ENCODE results near the gene EPHX1.

Gene EPHX1

DNA sequence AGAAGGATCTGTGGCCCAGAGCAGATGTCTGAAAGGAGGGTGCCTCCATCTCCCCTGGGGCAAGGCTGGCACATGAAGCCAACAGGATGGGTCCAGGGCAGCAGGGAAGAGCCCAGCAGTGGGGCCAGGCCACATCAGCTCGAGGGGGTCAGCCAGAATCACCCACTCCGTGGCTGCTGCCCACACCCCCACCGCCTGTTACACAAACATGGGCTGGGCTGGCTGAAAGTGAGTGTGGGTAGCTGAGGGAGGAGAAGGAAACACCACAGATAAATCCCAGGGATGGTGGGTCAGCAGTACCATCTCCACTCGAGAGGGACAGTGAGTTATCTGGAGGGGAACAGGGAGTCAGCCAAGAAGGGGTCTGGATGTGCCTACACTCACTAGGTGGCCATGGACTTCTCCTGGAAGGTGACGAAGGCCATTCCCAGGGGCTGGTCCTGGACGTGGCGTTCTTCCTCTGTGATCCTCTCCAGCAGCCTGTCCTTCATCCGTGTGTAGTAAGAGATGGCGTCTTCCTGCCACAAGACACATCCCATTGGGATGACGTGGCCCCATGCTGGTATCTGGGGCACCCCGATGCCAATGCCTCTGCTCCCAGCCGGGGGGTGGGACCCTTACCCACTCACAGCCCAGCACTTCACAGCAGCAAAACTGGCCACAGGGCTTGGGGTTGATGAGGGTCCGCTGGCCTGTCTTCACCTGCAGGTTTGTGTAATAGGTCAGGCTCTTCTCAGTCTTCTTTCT, 52.1 kb downstream of the EPHX1 start:
- DNase-seq (ENCODE audit: low spot score), result no peak

DNA sequence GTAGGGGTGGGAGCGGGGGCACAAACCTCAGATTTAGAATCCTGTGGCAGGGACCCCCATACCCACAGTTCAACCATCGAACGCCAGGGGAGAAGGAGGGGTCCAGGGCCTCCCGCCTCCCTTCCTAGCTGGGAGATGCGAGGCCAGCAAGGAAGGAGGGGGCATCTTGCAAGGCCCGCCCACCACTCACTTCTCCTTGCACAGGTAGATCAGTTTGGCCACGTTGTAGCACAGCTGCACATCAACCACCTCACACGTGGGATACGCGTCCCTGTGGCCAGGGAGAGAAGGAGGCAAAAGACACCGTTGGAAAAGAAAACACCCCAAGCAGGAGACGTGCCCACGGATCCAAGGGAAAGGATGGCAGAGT, 52.6 kb downstream of the EPHX1 start:
- DNase-seq (ENCODE audit: low spot score), result no peak

DNA sequence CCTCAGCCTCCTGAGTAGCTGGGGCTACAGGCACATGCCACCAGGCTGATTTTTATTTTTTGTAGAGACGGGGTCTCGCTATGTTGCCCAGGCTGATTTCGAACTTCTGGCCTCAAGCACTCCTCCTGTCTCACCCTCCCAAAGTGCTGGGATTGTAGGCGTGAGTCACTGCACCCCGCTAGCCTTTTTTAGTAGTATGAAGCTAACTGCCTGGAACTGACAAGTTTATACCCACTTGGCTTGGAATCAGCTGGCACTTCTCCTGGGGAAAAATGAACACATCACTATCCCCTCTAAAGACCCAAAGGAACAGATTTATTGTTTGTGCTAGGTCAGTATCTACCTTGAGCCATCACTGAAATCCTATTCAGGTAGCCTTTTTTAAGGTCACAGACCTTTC, 53.2 kb downstream of the EPHX1 start:
- DNase-seq (ENCODE audit: low spot score), result no peak

DNA sequence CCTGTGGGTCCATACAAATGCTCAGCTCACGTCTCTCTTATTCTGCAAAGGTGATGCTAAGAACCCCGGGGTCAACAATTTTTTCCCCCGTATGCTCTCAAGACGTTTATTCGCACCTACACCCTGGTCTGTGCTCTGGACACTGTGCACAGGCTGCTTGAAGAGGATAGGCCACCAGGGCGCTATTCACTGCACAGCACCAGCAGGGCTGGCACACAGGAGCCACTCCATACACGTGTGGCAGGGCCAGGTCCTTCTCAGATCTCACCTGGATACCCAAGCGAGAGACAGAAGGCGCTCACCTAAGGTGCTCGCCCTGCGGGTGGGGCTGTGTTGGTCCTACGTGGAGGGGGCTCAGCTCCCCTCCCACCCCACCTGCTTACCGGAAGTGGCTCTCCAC, 55.6 kb downstream of the EPHX1 start:
- DNase-seq (ENCODE audit: low spot score), result no peak

GRCh38 chr1:225866061-225866837, 56.3 kb downstream of the EPHX1 start:
- DNase-seq (ENCODE audit: low spot score), result peak; percentile 75

GRCh38 chr1:225866981-225867380, 57.1 kb downstream of the EPHX1 start:
- DNase-seq (ENCODE audit: low spot score), result no peak

GRCh38 chr1:225868631-225869330, 58.9 kb downstream of the EPHX1 start:
- no peak for DNase-seq (ENCODE audit: low spot score)

- no peak for DNase-seq (ENCODE audit: low spot score)
These were observed 61.0 kb downstream of the EPHX1 start for GRCh38 chr1:225870911-225871310.

- no peak for DNase-seq (ENCODE audit: low spot score)
These were observed 61.6 kb downstream of the EPHX1 start for GRCh38 chr1:225871359-225872074.

GRCh38 chr1:225872075-225872430, 62.1 kb downstream of the EPHX1 start:
- DNase-seq (ENCODE audit: low spot score), result no peak

DNA sequence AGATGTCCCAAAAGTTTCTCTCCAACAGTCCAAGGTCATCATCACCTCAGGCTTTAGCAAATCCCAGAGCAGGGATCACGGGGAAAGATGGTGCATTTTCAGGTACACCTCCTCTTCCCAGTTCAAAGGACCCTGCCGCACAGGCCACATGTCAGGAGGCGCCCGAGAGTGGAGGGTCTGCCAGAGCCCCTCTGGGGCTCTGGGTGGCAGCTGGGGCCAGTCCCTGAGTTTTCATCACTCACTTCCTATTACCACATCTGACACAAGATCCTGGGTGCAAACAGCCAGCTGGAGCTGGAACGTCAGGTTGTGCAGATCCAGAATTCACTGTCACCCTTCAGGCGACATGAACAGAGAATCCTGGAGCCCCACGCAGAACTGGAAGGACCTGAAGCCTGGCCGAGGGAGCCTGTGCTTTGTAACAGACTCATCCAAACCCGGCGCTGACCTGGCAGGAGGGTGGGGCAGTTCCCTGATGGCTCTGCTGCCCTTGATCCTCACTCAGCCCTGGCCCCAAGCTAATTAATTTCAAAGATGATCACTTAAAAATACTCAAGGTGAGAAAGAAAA, 63.4 kb downstream of the EPHX1 start:
- no peak for DNase-seq (ENCODE audit: low spot score)

- DNase-seq (ENCODE audit: low spot score), result no peak
These were observed 64.5 kb downstream of the EPHX1 start for GRCh38 chr1:225874431-225874830.

DNA sequence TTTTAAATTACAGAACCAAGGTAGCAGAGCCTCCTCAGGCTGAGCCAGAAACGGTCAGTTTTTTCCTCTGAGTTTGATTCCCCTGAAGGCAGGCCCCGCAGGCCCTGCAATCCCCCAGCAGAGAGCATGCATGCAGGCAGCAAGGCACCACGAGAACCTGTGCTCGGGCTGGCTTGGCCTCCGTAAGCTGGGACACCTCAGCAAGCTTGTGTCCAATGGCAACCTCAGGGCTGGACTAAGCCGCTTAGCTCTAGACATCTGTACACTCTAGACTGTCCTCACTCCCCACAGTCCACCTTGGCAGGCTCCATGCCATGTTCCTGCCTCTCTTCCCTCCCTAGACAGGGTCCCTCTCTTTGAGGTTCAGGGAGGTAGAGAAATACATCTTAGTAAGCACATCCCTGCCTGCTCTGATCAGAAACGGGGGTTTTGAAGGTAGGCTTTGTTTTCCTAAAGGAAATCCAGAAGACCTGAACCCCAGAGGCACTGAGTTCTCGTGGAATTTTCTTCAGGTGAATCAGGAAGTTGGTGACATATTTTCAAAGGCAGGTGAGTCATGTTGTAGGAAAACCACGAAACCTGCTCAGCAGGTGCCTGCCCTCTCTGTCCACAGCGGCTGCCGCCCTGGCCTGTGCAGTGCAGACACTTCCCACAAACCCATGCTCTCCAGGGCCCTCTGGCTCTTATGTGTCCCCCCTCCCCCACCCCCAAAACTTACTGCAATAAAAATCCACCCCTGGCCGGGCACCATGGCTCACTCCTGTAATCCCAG, 65.3 kb downstream of the EPHX1 start:
- DNase-seq (ENCODE audit: low spot score), result no peak

DNA sequence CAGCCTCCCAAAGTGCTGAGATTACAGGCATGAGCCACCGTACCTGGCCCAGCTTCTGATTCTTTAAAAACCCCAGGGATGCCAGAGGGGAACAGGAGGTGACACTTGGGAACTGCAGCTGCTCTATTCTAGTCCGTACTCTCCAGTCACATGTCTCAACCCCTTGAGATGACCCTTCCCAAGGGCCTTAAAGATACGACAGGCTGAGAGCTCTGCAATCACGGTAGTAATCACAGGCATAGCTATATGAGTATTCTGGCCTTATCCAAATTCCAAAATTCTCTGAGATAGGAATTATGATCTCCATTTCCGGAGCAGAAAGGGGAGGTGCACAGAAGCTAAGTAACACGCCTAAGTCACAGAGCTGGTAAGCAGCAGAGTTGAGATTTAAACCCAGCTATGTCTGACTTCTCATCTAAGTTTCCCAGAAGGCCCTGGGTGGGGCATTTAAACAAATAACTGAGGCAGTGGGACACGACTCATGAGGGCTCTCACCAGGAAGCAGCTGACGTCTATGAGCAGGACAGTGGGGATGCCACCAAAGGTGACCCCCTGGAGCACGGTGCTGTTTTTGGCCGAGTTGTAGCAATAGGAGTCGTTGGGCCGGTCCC, 67.1 kb downstream of the EPHX1 start:
- no peak for DNase-seq (ENCODE audit: low spot score)

DNA sequence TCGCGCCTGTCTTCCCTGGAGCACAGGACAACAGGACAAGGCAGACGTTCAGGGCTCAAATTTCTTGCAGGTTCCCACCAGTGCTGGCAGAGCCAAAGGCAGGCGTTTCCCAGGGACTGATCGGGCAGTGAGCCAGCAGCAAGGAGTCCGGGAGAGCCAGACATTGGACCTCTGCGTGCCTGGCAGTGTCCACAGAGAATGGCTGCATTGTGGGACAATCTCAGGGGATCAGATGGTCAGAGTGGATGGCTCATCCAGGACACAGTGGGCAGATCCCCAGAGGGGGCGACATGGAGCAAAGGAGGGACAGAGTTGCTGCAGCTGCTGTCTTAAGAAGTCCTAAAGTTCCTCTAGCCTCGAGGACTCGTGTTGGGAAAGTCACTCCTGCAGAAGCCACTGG, 67.7 kb downstream of the EPHX1 start:
- DNase-seq (ENCODE audit: low spot score), result no peak

DNA sequence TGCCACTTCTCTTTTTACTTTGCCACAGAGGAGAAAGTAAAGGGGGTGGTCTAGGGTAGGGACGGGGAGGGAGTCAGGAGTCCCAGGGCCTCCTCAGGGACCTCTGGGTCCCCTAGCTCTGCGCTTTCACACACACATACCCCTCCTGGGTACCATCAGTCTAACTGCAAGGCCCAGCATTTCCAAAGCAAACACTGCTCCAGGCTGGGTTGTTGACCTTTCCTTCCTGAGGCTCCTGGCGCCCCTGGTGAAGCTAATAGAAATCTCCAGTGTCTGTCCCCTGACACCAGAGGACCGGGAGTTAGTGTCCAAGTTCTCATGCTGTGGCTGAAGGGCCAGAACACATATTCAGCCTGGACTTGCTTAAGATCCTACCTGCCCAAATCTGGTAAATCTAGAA, 68.4 kb downstream of the EPHX1 start:
- no peak for DNase-seq (ENCODE audit: low spot score)

GRCh38 chr1:225879521-225880221, 69.7 kb downstream of the EPHX1 start:
- no peak for DNase-seq (ENCODE audit: low spot score)

- no peak for DNase-seq (ENCODE audit: low spot score)
These were observed 70.3 kb downstream of the EPHX1 start for GRCh38 chr1:225880222-225880588.

GRCh38 chr1:225880636-225881035, 70.7 kb downstream of the EPHX1 start:
- DNase-seq (ENCODE audit: low spot score), result no peak

Measured in CD4-positive, alpha-beta T cell treated with Interleukin-15 for 4 hours (primary cell).